ENCODE data around the gene ROPN1L.
"Not testable (repeated sequence)": the region's sequence is repeated elsewhere in the genome, so short reads cannot be mapped to it uniquely, and the experiment has no call there.

Gene ROPN1L

GRCh38 chr5:10441083-10441991 is at the start of gene ROPN1L:
TSS of gene ROPN1L (plus strand) at chr5:10441879. CDS start at chr5:10442168, 289 bp downstream.
- TF ChIP-seq ZFX (IDR thresholded peaks at IDR 0.05; ENCODE audit: borderline replicate concordance) (no peak), CTCF (IDR thresholded peaks at IDR 0.05) (no peak)
- H3K27ac ChIP-seq: no peak within 1 kb of the TSS

GRCh38 chr5:10392567-10393328 is 48.9 kb upstream of the ROPN1L start:
- not testable (repeated sequence) for H3K27ac ChIP-seq

GRCh38 chr5:10393491-10393890 is 48.2 kb upstream of the ROPN1L start:
- H3K27ac ChIP-seq: no peak overlapping the region
- no peak for TF ChIP-seq CTCF (IDR thresholded peaks at IDR 0.05)
- no peak for TF ChIP-seq ZFX (IDR thresholded peaks at IDR 0.05; ENCODE audit: borderline replicate concordance)

GRCh38 chr5:10396552-10396951 is 45.1 kb upstream of the ROPN1L start:
- TF ChIP-seq CTCF (IDR thresholded peaks at IDR 0.05) (no peak), ZFX (IDR thresholded peaks at IDR 0.05; ENCODE audit: borderline replicate concordance) (no peak)
- no peak overlapping the region for H3K27ac ChIP-seq

- H3K27ac ChIP-seq: no peak overlapping the region
- TF ChIP-seq ZFX (IDR thresholded peaks at IDR 0.05; ENCODE audit: borderline replicate concordance) (no peak), CTCF (IDR thresholded peaks at IDR 0.05) (no peak)
These were observed 41.8 kb upstream of the ROPN1L start for GRCh38 chr5:10399839-10400238.

- no peak overlapping the region for H3K27ac ChIP-seq
- no peak for TF ChIP-seq CTCF (IDR thresholded peaks at IDR 0.05)
- no peak for TF ChIP-seq ZFX (IDR thresholded peaks at IDR 0.05; ENCODE audit: borderline replicate concordance)
These were observed 41.3 kb upstream of the ROPN1L start for GRCh38 chr5:10400411-10400810.

- no peak overlapping the region for H3K27ac ChIP-seq
- TF ChIP-seq CTCF (IDR thresholded peaks at IDR 0.05) (no peak), ZFX (IDR thresholded peaks at IDR 0.05; ENCODE audit: borderline replicate concordance) (no peak)
These were observed 40.8 kb upstream of the ROPN1L start for GRCh38 chr5:10400831-10401230.

Measured in 22Rv1 (cell line).